ENCODE results near the gene ZNF223.

ZNF223 gene

GRCh38 chr19:44071824-44072542 is 20.1 kb downstream of the ZNF223 start, which contains the start of gene ZNF284:
Gene ZNF284, plus strand, starts transcription at chr19:44072159. Its CDS starts 4,231 bp downstream, at chr19:44076390.
- peak; percentile 68 for DNase-seq (ENCODE audit: low read depth)

- DNase-seq (ENCODE audit: low read depth) = no peak
These were observed 20.9 kb downstream of the ZNF223 start for GRCh38 chr19:44072543-44073401.

GRCh38 chr19:44076325-44076724 is 24.5 kb downstream of the ZNF223 start:
- DNase-seq (ENCODE audit: low read depth) = no peak

- no peak for DNase-seq (ENCODE audit: low read depth)
These were observed 40.3 kb downstream of the ZNF223 start for GRCh38 chr19:44092108-44092507.

GRCh38 chr19:44093931-44094765 is 42.3 kb downstream of the ZNF223 start, which contains the start of gene ZNF224:
Gene ZNF224, plus strand, starts transcription at chr19:44094361. Its CDS starts 3,513 bp downstream, at chr19:44097874.
- peak; percentile 69 for DNase-seq (ENCODE audit: low read depth)

- no peak for DNase-seq (ENCODE audit: low read depth)
These were observed 55.9 kb downstream of the ZNF223 start for GRCh38 chr19:44107751-44108150.

- no peak for DNase-seq (ENCODE audit: low read depth)
These were observed 57.6 kb downstream of the ZNF223 start for GRCh38 chr19:44109458-44109857.

- no peak for DNase-seq (ENCODE audit: low read depth)
These were observed 60.2 kb downstream of the ZNF223 start for GRCh38 chr19:44111910-44112463.

GRCh38 chr19:44112802-44113137 is 60.9 kb downstream of the ZNF223 start:
- no peak for DNase-seq (ENCODE audit: low read depth)

GRCh38 chr19:44113138-44113783 is 61.4 kb downstream of the ZNF223 start, which contains the start of gene ZNF225:
Gene ZNF225, plus strand, starts transcription at chr19:44113399. Its CDS starts 2,429 bp downstream, at chr19:44115828.
- peak; percentile 65 for DNase-seq (ENCODE audit: low read depth)

- DNase-seq (ENCODE audit: low read depth) = no peak
These were observed 62.1 kb downstream of the ZNF223 start for GRCh38 chr19:44113784-44114390.
